Activated naive CD8-positive, alpha-beta T cell (primary cell): ENCODE results near the gene KCNJ2.
A peak's percentile ranks its signal among the peaks of the same experiment; 100 is the strongest.

Experiments used
- H3K27ac Mint-ChIP-seq: one replicate; pipeline ENCODE4 v1.8.0; 2021; ENCODE audit warnings: mixed read lengths
- H3K27me3 Mint-ChIP-seq: one replicate; pipeline ENCODE4 v1.8.0; 2021; ENCODE audit warnings: mixed read lengths
- H3K36me3 Mint-ChIP-seq: one replicate; pipeline ENCODE4 v1.8.0; 2021; ENCODE audit warnings: mixed read lengths
- H3K4me1 Mint-ChIP-seq: one replicate; pipeline ENCODE4 v1.8.0; 2021; ENCODE audit warnings: low read depth, mixed read lengths
- H3K4me3 Mint-ChIP-seq: one replicate; pipeline ENCODE4 v1.8.0; 2021; ENCODE audit warnings: mild to moderate bottlenecking, mixed read lengths
- H3K9me3 Mint-ChIP-seq: one replicate; pipeline ENCODE4 v1.8.0; 2021; ENCODE audit warnings: low read depth, mixed read lengths

Gene KCNJ2

GRCh38 chr17:70168977-70169708, at the start of gene KCNJ2:
TSS of gene KCNJ2 (plus strand) at chr17:70169532. CDS start at chr17:70175040, 5,508 bp downstream.
- H3K27me3 Mint-ChIP-seq: peaks cover 49% of the 10 kb centered on the region
- H3K36me3 Mint-ChIP-seq: no peaks in the 10 kb centered on the region
- H3K4me1 Mint-ChIP-seq: peaks cover 21% of the 10 kb centered on the region
- H3K27ac Mint-ChIP-seq: no peak within 1 kb of the TSS
- H3K9me3 Mint-ChIP-seq: no peaks in the 10 kb centered on the region
- H3K4me3 Mint-ChIP-seq: peak within 1 kb of the TSS; percentile 77

- no peaks in the 10 kb centered on the region for H3K9me3 Mint-ChIP-seq
- H3K36me3 Mint-ChIP-seq: no peaks in the 10 kb centered on the region
- no peak overlapping the region for H3K27ac Mint-ChIP-seq
- no peaks in the 10 kb centered on the region for H3K4me1 Mint-ChIP-seq
- H3K27me3 Mint-ChIP-seq: peaks cover 3% of the 10 kb centered on the region
- no peak overlapping the region for H3K4me3 Mint-ChIP-seq
Measured at GRCh38 chr17:70119545-70119944, 49.8 kb upstream of the KCNJ2 start.

DNA sequence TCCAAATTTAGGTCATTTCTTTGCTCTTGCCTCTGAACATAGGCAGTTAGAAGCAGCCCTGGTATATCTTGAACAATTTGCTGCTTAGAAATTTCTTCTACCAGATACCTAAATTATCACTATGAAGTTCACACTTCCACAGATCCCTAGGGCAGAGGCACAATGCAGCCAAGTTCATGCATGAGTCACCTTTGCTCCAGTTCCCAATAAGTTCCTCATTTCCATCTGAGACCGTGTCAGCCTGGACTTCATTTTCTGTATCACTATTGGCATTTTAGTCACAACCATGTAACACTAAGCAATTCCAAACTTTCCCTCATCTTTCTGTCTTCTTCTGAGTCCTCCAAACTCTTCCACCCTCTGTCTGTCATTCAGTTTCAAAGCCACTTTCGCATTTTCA, 49.3 kb upstream of the KCNJ2 start:
- no peak overlapping the region for H3K4me3 Mint-ChIP-seq
- H3K4me1 Mint-ChIP-seq: no peaks in the 10 kb centered on the region
- no peaks in the 10 kb centered on the region for H3K36me3 Mint-ChIP-seq
- H3K27ac Mint-ChIP-seq: no peak overlapping the region
- H3K9me3 Mint-ChIP-seq: no peaks in the 10 kb centered on the region
- H3K27me3 Mint-ChIP-seq: peaks cover 3% of the 10 kb centered on the region

DNA sequence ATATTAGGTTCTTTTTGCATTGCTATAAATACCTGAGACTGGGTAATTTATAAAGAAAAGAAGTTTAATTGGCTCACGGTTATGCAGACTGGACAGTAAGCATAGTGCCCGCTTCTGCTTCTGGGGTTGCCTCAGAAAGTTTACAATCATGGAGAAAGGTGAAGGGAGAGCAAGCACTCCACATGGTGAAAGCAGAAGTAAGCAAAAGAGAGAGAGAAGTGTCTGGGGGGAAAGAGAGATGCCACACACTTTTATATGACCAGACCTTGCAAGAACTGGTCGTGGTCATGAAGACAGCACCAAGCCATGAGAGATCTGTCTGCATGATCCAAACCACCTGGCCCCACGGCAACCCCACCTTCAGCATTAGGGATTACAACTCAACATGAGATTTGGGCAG, 48.9 kb upstream of the KCNJ2 start:
- H3K27ac Mint-ChIP-seq: no peak overlapping the region
- H3K9me3 Mint-ChIP-seq: no peaks in the 10 kb centered on the region
- no peaks in the 10 kb centered on the region for H3K36me3 Mint-ChIP-seq
- H3K4me1 Mint-ChIP-seq: no peaks in the 10 kb centered on the region
- peaks cover 3% of the 10 kb centered on the region for H3K27me3 Mint-ChIP-seq
- H3K4me3 Mint-ChIP-seq: no peak overlapping the region

GRCh38 chr17:70121126-70121525, 48.2 kb upstream of the KCNJ2 start:
- H3K4me1 Mint-ChIP-seq: no peaks in the 10 kb centered on the region
- no peak overlapping the region for H3K27ac Mint-ChIP-seq
- H3K9me3 Mint-ChIP-seq: no peaks in the 10 kb centered on the region
- no peak overlapping the region for H3K4me3 Mint-ChIP-seq
- H3K36me3 Mint-ChIP-seq: no peaks in the 10 kb centered on the region
- H3K27me3 Mint-ChIP-seq: peaks cover 3% of the 10 kb centered on the region

- no peaks in the 10 kb centered on the region for H3K9me3 Mint-ChIP-seq
- H3K4me1 Mint-ChIP-seq: no peaks in the 10 kb centered on the region
- H3K4me3 Mint-ChIP-seq: no peak overlapping the region
- H3K27ac Mint-ChIP-seq: no peak overlapping the region
- peaks cover 3% of the 10 kb centered on the region for H3K27me3 Mint-ChIP-seq
- no peaks in the 10 kb centered on the region for H3K36me3 Mint-ChIP-seq
Measured at GRCh38 chr17:70123193-70123592, 46.1 kb upstream of the KCNJ2 start.

- Mint-ChIP-seq H3K36me3 (no peaks in the 10 kb centered on the region), H3K4me3 (no peak overlapping the region), H3K27me3 (no peaks in the 10 kb centered on the region), H3K4me1 (no peaks in the 10 kb centered on the region), H3K27ac (no peak overlapping the region), H3K9me3 (no peaks in the 10 kb centered on the region)
Measured at GRCh38 chr17:70124723-70125122, 44.6 kb upstream of the KCNJ2 start.

DNA sequence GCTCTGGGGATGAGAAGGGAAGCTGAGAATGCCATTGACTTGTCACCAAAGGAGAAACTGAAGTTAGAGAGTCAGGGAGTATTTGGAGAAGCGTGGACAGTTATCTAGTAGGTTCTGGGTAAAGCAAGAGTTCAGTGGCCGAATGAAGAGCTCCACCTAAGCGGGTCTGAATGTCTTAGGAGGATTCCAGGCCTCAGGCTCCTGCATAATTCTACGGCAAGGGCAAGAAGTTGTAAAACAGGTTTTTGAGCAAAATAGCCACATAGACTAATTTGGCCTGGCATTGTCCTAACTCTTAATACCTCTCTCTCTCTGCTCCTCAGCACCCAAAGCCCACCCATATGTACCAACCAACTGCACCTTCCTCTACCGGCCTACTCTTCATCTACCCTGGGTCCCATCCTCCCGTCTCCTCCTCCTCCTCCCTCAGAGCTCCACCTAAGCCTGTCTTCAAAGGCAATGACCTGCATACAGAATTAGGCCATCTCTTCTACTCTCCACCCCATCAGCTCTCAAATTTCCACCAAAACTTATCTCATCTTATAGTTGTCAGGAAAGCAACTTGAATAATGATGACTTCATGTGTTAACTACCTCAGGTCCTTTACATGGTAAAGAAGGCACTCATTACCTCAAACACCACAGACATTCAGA, 42.0 kb upstream of the KCNJ2 start:
- no peaks in the 10 kb centered on the region for H3K9me3 Mint-ChIP-seq
- H3K36me3 Mint-ChIP-seq: no peaks in the 10 kb centered on the region
- H3K4me1 Mint-ChIP-seq: no peaks in the 10 kb centered on the region
- H3K27me3 Mint-ChIP-seq: no peaks in the 10 kb centered on the region
- H3K27ac Mint-ChIP-seq: no peak overlapping the region
- no peak overlapping the region for H3K4me3 Mint-ChIP-seq

GRCh38 chr17:70128727-70129238, 40.5 kb upstream of the KCNJ2 start:
- no peaks in the 10 kb centered on the region for H3K9me3 Mint-ChIP-seq
- H3K36me3 Mint-ChIP-seq: no peaks in the 10 kb centered on the region
- no peaks in the 10 kb centered on the region for H3K4me1 Mint-ChIP-seq
- no peak overlapping the region for H3K27ac Mint-ChIP-seq
- H3K27me3 Mint-ChIP-seq: no peaks in the 10 kb centered on the region
- no peak overlapping the region for H3K4me3 Mint-ChIP-seq

DNA sequence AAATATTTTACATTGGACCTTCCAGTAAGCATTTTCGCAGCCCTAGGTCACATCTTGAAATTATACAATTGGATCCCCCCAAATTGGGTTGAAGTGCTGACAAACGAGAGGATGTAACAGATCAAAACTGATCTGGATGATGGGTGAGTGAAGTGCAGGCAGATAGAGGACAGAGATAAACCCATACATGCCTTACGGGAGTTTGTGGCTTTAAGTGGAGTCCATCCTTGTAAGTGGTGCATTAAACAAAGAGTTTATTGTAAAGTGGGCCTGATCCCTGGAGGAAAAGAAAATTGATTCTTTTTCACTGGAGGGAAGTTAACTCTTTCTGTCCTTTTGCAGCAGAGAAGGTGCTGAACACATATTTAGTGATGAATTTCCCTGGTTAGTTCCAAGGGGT, 39.0 kb upstream of the KCNJ2 start:
- Mint-ChIP-seq H3K4me1 (no peaks in the 10 kb centered on the region), H3K27me3 (no peaks in the 10 kb centered on the region), H3K9me3 (no peaks in the 10 kb centered on the region), H3K36me3 (no peaks in the 10 kb centered on the region), H3K27ac (no peak overlapping the region), H3K4me3 (no peak overlapping the region)

DNA sequence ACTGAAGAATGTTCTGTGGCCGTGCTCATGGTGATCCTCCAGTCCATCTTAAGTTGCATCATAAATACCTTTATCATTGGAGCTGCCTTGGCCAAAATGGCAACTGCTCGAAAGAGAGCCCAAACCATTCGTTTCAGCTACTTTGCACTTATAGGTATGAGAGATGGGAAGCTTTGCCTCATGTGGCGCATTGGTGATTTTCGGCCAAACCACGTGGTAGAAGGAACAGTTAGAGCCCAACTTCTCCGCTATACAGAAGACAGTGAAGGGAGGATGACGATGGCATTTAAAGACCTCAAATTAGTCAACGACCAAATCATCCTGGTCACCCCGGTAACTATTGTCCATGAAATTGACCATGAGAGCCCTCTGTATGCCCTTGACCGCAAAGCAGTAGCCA, 36.8 kb upstream of the KCNJ2 start:
- no peaks in the 10 kb centered on the region for H3K36me3 Mint-ChIP-seq
- no peak overlapping the region for H3K4me3 Mint-ChIP-seq
- H3K9me3 Mint-ChIP-seq: no peaks in the 10 kb centered on the region
- H3K27me3 Mint-ChIP-seq: no peaks in the 10 kb centered on the region
- H3K27ac Mint-ChIP-seq: no peak overlapping the region
- peaks cover 8% of the 10 kb centered on the region for H3K4me1 Mint-ChIP-seq

- no peaks in the 10 kb centered on the region for H3K9me3 Mint-ChIP-seq
- H3K27me3 Mint-ChIP-seq: peaks cover 2% of the 10 kb centered on the region
- no peak overlapping the region for H3K27ac Mint-ChIP-seq
- H3K4me3 Mint-ChIP-seq: no peak overlapping the region
- no peaks in the 10 kb centered on the region for H3K36me3 Mint-ChIP-seq
- peaks cover 11% of the 10 kb centered on the region for H3K4me1 Mint-ChIP-seq
Measured at GRCh38 chr17:70134042-70134441, 35.3 kb upstream of the KCNJ2 start.

GRCh38 chr17:70134777-70135176, 34.6 kb upstream of the KCNJ2 start:
- no peaks in the 10 kb centered on the region for H3K36me3 Mint-ChIP-seq
- no peak overlapping the region for H3K27ac Mint-ChIP-seq
- peaks cover 2% of the 10 kb centered on the region for H3K27me3 Mint-ChIP-seq
- no peaks in the 10 kb centered on the region for H3K9me3 Mint-ChIP-seq
- no peak overlapping the region for H3K4me3 Mint-ChIP-seq
- H3K4me1 Mint-ChIP-seq: peaks cover 11% of the 10 kb centered on the region

DNA sequence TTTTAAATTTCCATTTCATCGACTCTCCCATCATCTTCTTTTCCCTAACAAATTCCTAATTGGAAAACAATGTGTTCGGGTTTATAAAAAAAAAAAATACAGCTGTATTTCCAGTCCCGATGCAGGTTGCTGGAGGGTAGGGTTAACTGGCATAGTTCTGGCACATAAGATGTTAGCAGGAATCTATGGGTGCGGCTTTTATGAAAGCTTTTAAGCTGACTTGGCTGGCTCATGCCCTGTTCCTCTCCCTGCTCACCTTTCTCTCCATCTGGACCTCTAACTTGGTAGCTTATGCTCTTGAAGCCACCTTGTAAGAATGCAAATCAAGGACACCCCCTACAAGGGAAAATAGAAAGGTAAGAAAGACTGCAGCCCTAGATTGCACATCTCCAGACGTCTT, 33.2 kb upstream of the KCNJ2 start:
- Mint-ChIP-seq H3K9me3 (no peaks in the 10 kb centered on the region), H3K4me3 (no peak overlapping the region), H3K27me3 (peaks cover 2% of the 10 kb centered on the region), H3K4me1 (peaks cover 11% of the 10 kb centered on the region), H3K27ac (no peak overlapping the region), H3K36me3 (no peaks in the 10 kb centered on the region)

GRCh38 chr17:70137451-70138230, 31.7 kb upstream of the KCNJ2 start:
- Mint-ChIP-seq H3K27me3 (peaks cover 2% of the 10 kb centered on the region), H3K9me3 (no peaks in the 10 kb centered on the region), H3K4me1 (peaks cover 11% of the 10 kb centered on the region), H3K27ac (no peak overlapping the region), H3K36me3 (no peaks in the 10 kb centered on the region), H3K4me3 (peak overlapping the region; percentile 64)
